Osteoblast (primary cell): ENCODE measurements around the gene ICAM4. TPM values are rescaled to one million over a fixed set of nuclear protein-coding genes. Genes with fewer than 3 reads are reported as not detected.

Experiments used
- DNase-seq: peaks from one replicate; pipeline ENCODE4 v3.0.0; 2011; ENCODE audit warnings: low spot score, mixed read lengths; ENCODE audit not compliant: insufficient read length; ENCODE audit errors: missing footprints
- H2AFZ ChIP-seq: 2 replicates; pipeline ENCODE4 v1.6.0; 2011; ENCODE audit warnings: mild to moderate bottlenecking, low read length
- H3K27ac ChIP-seq: 2 replicates; pipeline ENCODE4 v1.5.1; 2011; ENCODE audit warnings: mild to moderate bottlenecking, low read depth, low read length, moderate library complexity
- H3K27me3 ChIP-seq: 2 replicates; pipeline ENCODE4 v1.6.0; 2012; ENCODE audit warnings: mild to moderate bottlenecking, control low read depth, inconsistent platforms, low read length, moderate library complexity; ENCODE audit not compliant: insufficient read depth
- H3K36me3 ChIP-seq: 2 replicates; pipeline ENCODE4 v1.5.1; 2011; ENCODE audit warnings: mild to moderate bottlenecking, low read length, control low read depth, moderate library complexity; ENCODE audit not compliant: insufficient read depth
- H3K4me1 ChIP-seq: 2 replicates; pipeline ENCODE4 v1.5.1; 2011; ENCODE audit warnings: mild to moderate bottlenecking, low read length, control low read depth, moderate library complexity; ENCODE audit not compliant: insufficient read depth
- H3K4me2 ChIP-seq: 2 replicates; pipeline ENCODE4 v1.6.0; 2011; ENCODE audit warnings: mild to moderate bottlenecking, low read length; ENCODE audit not compliant: insufficient read depth
- H3K4me3 ChIP-seq: fragments of 200-600 bp; sonication (generic); 3 replicates; pipeline ENCODE4 v1.5.1; 2012; ENCODE audit warnings: mild to moderate bottlenecking, low read length, inconsistent platforms; ENCODE audit not compliant: insufficient read depth
- H3K79me2 ChIP-seq: 2 replicates; pipeline ENCODE4 v1.6.0; 2012; ENCODE audit warnings: mild to moderate bottlenecking, low read length, control low read depth, inconsistent platforms; ENCODE audit not compliant: insufficient read depth
- H3K9me3 ChIP-seq: 2 replicates; pipeline ENCODE4 v1.5.1; 2011; ENCODE audit warnings: low read depth, low read length, control low read depth
- H4K20me1 ChIP-seq: 2 replicates; pipeline ENCODE4 v1.6.0; 2012; ENCODE audit warnings: mild to moderate bottlenecking, low read length, control low read depth; ENCODE audit not compliant: insufficient read depth
- total RNA-seq: library from RNA; depleted of rRNA; stranded (reverse); fragments of >200 nt; gene quantifications from 2 replicates; pipeline ENCODE4 v1.2.3, GENCODE V29; 2012
- TF ChIP-seq, protein P1 (sequence below): IDR thresholded peaks from 2 replicates; pipeline ENCODE4 v1.5.1; 2011; ENCODE audit warnings: mild to moderate bottlenecking, low read depth, low read length, moderate library complexity; ENCODE audit errors: extremely low read depth

Gene ICAM4
- total RNA-seq, 1 donor: under 0.01 TPM

DNA sequence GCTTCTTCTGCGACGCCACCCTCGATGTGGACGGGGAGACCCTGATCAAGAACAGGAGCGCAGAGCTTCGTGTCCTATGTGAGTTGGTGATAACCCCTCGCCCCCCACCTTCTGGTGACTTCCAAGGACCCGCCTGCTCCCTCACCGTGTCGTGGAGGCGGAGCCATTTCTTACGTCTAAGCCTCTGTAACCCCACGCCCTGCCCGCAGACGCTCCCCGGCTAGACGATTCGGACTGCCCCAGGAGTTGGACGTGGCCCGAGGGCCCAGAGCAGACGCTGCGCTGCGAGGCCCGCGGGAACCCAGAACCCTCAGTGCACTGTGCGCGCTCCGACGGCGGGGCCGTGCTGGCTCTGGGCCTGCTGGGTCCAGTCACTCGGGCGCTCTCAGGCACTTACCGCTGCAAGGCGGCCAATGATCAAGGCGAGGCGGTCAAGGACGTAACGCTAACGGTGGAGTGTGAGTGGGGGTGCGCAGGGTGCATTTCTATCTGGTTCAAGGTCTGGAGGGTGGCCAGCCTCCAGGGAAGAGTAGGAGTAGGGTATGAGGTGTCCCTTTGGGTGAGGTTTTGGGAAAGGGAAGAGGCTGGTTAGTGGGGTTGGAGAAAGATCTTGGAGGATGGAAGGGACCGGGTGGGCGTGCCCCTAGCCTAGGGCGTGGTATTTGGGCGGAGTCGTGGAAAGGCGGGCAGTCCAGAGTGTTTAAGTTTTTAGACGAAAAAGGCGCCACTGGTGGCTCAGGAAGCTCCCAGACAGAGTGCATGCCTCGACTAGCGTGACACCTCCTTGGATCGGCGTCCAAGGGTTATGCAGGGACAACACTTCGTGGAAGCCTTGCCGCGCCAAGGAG, 6.3 kb downstream of the ICAM4 start:
- peak overlapping the region; percentile 59 for H3K4me3 ChIP-seq
- peaks cover 88% of the 10 kb centered on the region for H3K27me3 ChIP-seq
- no peak overlapping the region for H2AFZ ChIP-seq
- no peaks in the 10 kb centered on the region for H3K36me3 ChIP-seq
- no peaks in the 10 kb centered on the region for H3K79me2 ChIP-seq
- H3K27ac ChIP-seq: no peak overlapping the region
- peaks cover 15% of the 10 kb centered on the region for H3K4me1 ChIP-seq
- DNase-seq: peak; percentile 74
- H3K4me2 ChIP-seq: peak overlapping the region; percentile 77
- H3K9me3 ChIP-seq: no peaks in the 10 kb centered on the region
- TF ChIP-seq, protein P1, sequence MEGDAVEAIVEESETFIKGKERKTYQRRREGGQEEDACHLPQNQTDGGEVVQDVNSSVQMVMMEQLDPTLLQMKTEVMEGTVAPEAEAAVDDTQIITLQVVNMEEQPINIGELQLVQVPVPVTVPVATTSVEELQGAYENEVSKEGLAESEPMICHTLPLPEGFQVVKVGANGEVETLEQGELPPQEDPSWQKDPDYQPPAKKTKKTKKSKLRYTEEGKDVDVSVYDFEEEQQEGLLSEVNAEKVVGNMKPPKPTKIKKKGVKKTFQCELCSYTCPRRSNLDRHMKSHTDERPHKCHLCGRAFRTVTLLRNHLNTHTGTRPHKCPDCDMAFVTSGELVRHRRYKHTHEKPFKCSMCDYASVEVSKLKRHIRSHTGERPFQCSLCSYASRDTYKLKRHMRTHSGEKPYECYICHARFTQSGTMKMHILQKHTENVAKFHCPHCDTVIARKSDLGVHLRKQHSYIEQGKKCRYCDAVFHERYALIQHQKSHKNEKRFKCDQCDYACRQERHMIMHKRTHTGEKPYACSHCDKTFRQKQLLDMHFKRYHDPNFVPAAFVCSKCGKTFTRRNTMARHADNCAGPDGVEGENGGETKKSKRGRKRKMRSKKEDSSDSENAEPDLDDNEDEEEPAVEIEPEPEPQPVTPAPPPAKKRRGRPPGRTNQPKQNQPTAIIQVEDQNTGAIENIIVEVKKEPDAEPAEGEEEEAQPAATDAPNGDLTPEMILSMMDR: no peak
- H4K20me1 ChIP-seq: peaks cover 5% of the 10 kb centered on the region

DNA sequence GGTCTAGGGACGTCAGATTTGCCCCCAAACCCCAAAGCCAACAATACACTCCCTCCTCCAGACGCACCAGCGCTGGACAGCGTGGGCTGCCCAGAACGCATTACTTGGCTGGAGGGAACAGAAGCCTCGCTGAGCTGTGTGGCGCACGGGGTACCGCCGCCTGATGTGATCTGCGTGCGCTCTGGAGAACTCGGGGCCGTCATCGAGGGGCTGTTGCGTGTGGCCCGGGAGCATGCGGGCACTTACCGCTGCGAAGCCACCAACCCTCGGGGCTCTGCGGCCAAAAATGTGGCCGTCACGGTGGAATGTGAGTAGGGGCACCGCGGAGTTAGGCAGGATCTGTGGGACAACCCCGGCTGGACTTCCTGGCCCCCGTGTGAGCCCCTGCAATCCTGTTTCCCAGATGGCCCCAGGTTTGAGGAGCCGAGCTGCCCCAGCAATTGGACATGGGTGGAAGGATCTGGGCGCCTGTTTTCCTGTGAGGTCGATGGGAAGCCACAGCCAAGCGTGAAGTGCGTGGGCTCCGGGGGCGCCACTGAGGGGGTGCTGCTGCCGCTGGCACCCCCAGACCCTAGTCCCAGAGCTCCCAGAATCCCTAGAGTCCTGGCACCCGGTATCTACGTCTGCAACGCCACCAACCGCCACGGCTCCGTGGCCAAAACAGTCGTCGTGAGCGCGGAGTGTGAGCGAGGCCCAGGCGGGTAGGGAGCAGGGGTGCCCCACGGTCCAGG, 7.0 kb downstream of the ICAM4 start:
- H3K4me3 ChIP-seq: no peak overlapping the region
- TF ChIP-seq, protein P1: no peak
- H3K4me1 ChIP-seq: peaks cover 13% of the 10 kb centered on the region
- peaks cover 80% of the 10 kb centered on the region for H3K27me3 ChIP-seq
- no peaks in the 10 kb centered on the region for H3K79me2 ChIP-seq
- no peak overlapping the region for H3K27ac ChIP-seq
- DNase-seq: peak; percentile 88
- H3K9me3 ChIP-seq: no peaks in the 10 kb centered on the region
- peaks cover 5% of the 10 kb centered on the region for H4K20me1 ChIP-seq
- no peak overlapping the region for H2AFZ ChIP-seq
- no peaks in the 10 kb centered on the region for H3K36me3 ChIP-seq
- H3K4me2 ChIP-seq: no peak overlapping the region

DNA sequence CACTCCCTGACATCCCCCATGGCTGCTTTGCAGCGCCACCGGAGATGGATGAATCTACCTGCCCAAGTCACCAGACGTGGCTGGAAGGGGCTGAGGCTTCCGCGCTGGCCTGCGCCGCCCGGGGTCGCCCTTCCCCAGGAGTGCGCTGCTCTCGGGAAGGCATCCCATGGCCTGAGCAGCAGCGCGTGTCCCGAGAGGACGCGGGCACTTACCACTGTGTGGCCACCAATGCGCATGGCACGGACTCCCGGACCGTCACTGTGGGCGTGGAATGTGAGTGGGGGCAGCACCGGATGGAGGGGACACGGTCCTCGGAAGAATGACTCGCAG, 7.6 kb downstream of the ICAM4 start:
- Histone ChIP-seq H3K27me3 (peaks cover 75% of the 10 kb centered on the region), H3K36me3 (no peaks in the 10 kb centered on the region), H3K9me3 (no peaks in the 10 kb centered on the region), H3K4me1 (peaks cover 8% of the 10 kb centered on the region), H3K79me2 (no peaks in the 10 kb centered on the region), H3K27ac (no peak overlapping the region), H2AFZ (no peak overlapping the region), H3K4me3 (no peak overlapping the region), H3K4me2 (no peak overlapping the region), H4K20me1 (peaks cover 5% of the 10 kb centered on the region)
- TF ChIP-seq, protein P1: no peak
- DNase-seq: peak; percentile 87

DNA sequence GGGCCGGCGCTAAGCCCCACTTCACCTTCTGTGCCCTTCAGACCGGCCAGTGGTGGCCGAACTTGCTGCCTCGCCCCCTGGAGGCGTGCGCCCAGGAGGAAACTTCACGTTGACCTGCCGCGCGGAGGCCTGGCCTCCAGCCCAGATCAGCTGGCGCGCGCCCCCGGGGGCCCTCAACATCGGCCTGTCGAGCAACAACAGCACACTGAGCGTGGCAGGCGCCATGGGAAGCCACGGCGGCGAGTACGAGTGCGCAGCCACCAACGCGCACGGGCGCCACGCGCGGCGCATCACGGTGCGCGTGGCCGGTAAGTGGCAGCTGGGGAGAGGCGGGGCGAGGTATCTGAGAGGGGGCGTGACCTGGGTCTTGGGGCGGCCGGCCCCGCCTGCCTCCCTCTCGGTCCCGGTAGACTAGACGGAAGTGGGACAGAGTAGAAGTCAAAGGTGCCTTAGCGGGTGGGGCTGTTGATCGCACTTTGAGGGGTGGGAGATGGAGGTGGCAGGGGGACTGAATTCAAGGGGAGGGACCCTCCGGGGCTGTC, 8.6 kb downstream of the ICAM4 start:
- Histone ChIP-seq H3K36me3 (no peaks in the 10 kb centered on the region), H3K27ac (no peak overlapping the region)

More for the DNA sequence above, 8.6 kb downstream of the ICAM4 start:
- H3K4me2 ChIP-seq: no peak overlapping the region
- H3K27me3 ChIP-seq: peaks cover 65% of the 10 kb centered on the region
- no peaks in the 10 kb centered on the region for H3K9me3 ChIP-seq
- no peak overlapping the region for H2AFZ ChIP-seq
- peaks cover 4% of the 10 kb centered on the region for H4K20me1 ChIP-seq
- TF ChIP-seq, protein P1: no peak
- H3K4me1 ChIP-seq: peaks cover 6% of the 10 kb centered on the region
- no peaks in the 10 kb centered on the region for H3K79me2 ChIP-seq
- no peak overlapping the region for H3K4me3 ChIP-seq
- DNase-seq: peak; percentile 85
